Stomach (tissue), 9 donors: ENCODE measurements around the gene PKHD1. TPM values are rescaled to one million over a fixed set of nuclear protein-coding genes. Genes with fewer than 3 reads are reported as not detected.

Source experiments
- DNase-seq, 2 donors: peaks; one replicate each; pipeline versions ENCODE4 v3.0.0 to v3.0.0-alpha.2; 2013 to 2019
- H3K27ac ChIP-seq, 5 donors: fragments of 200-600 bp in 4 of 5; sonication (generic) in 4 of 5; one replicate each; pipeline ENCODE4 v1.5.1; 2013 to 2019; ENCODE audit warnings: mild to moderate bottlenecking in 1 of 5, moderate library complexity in 1 of 5
- H3K27me3 ChIP-seq, 3 donors: fragments of 200-600 bp; sonication (generic); one replicate each; pipeline ENCODE4 v1.5.1; 2017 to 2019; ENCODE audit warnings: mixed run types in 1 of 3
- H3K36me3 ChIP-seq, 4 donors: fragments of 200-600 bp; sonication (generic); 1 replicate in 3 of 4; 2 replicates in 1 of 4; pipeline ENCODE4 v1.5.1; 2016 to 2019
- H3K4me1 ChIP-seq, 4 donors: fragments of 200-600 bp; sonication (generic); one replicate each; pipeline ENCODE4 v1.5.1; 2016 to 2019
- H3K4me3 ChIP-seq, 4 donors: fragments of 200-600 bp; sonication (generic) in 3 of 4; one replicate each; pipeline ENCODE4 v1.5.1; 2016 to 2019; ENCODE audit warnings: mild to moderate bottlenecking in 1 of 4
- H3K9me3 ChIP-seq, 4 donors: fragments of 200-600 bp; sonication (generic); one replicate each; pipeline ENCODE4 v1.5.1; 2016 to 2019
- CTCF ChIP-seq, 7 experiments: fragments of 450-650 bp in 4 of 7; fragments of 200-600 bp in 3 of 7; sonication (generic) in 3 of 7; IDR thresholded peaks; one replicate each; pipeline ENCODE4 v1.5.1; 2016 to 2019; ENCODE audit warnings: antibody characterized with exemption in 7 of 7, control low read depth in 2 of 7, mild to moderate bottlenecking in 1 of 7
- EP300 ChIP-seq: sonication (generic); formaldehyde crosslinking; IDR thresholded peaks from one replicate; pipeline ENCODE4 v1.6.1; 2017; ENCODE audit warnings: antibody characterized with exemption
- POLR2A ChIP-seq, 4 donors: fragments of 450-650 bp; IDR thresholded peaks; one replicate each; pipeline ENCODE4 v1.6.1; 2016; ENCODE audit warnings: antibody characterized with exemption in 4 of 4, control low read depth in 2 of 4, mild to moderate bottlenecking in 1 of 4, moderate library complexity in 1 of 4
- POLR2AphosphoS5 ChIP-seq, 3 donors: sonication (generic); formaldehyde crosslinking; IDR thresholded peaks; one replicate each; pipeline ENCODE4 v1.6.1; 2016; ENCODE audit warnings: antibody characterized with exemption in 3 of 3
- WGBS, 5 donors: extraction: QIAGEN DNeasy Blood & Tissue Kit in 3 of 5; methylation state at CpG; one replicate each; pipeline versions ENCODE4 v1.1.5 to v1.1.7; 2013 to 2018; 5-methylcytosine and 5-hydroxymethylcytosine counted together
- intact Hi-C: fragments of 100-400 bp; cut with DNase I; formaldehyde crosslinking; loops from one replicate; pipeline ENCODE4 v1.15.1; 2023; ENCODE audit warnings: low total_unique reads
- polyA plus RNA-seq, 3 donors: library from polyadenylated mRNA; stranded (reverse); fragments of 200-250 nt; gene quantifications; one replicate each; pipeline ENCODE4 v1.2.3, GENCODE V29; 2013
- total RNA-seq, 5 donors: library from RNA; depleted of rRNA; stranded (reverse); fragments of >200 nt; gene quantifications; one replicate each; pipeline versions ENCODE4 v1.1.0 to v1.2.3, GENCODE V29; 2014 to 2016
- donor health status: healthy with polysubstance abuse.
- donor health status: Bipolar disorder and iron deficiency.
- donor health status: healthy.

Gene PKHD1
- total and polyA plus RNA-seq, 8 donors, result 0.19 to 19.2 (median 4.6) TPM; not detected in 2

GRCh38 chr6:51655517-51655916 is 431.9 kb downstream of the PKHD1 start:
- Histone ChIP-seq H3K4me3 (no peak overlapping the region), H3K4me1 (no peaks in the 10 kb centered on the region), H3K27ac (no peak overlapping the region), H3K27me3 (no peaks in the 10 kb centered on the region), H3K36me3 (no peaks in the 10 kb centered on the region), H3K9me3 (no peaks in the 10 kb centered on the region)
- DNase-seq, result no peak
- intact Hi-C loops, result no loop called here
- TF ChIP-seq POLR2A (IDR thresholded peaks at IDR 0.05) (no peak), EP300 (no peak)

GRCh38 chr6:51654647-51655046 is 432.8 kb downstream of the PKHD1 start:
- WGBS, 5 donors, result 67 to 78% (median 73%) methylated on average over 5 of the region's 5 CpGs
- no peak for DNase-seq
- intact Hi-C loops, result no loop called here
- TF ChIP-seq POLR2A (IDR thresholded peaks at IDR 0.05) (no peak), EP300 (no peak), CTCF (IDR thresholded peaks at IDR 0.05) (no peak)
- Histone ChIP-seq H3K4me1 (no peaks in the 10 kb centered on the region), H3K27ac (no peak overlapping the region), H3K4me3 (no peak overlapping the region), H3K9me3 (no peaks in the 10 kb centered on the region), H3K27me3 (no peaks in the 10 kb centered on the region), H3K36me3 (no peaks in the 10 kb centered on the region)

DNA sequence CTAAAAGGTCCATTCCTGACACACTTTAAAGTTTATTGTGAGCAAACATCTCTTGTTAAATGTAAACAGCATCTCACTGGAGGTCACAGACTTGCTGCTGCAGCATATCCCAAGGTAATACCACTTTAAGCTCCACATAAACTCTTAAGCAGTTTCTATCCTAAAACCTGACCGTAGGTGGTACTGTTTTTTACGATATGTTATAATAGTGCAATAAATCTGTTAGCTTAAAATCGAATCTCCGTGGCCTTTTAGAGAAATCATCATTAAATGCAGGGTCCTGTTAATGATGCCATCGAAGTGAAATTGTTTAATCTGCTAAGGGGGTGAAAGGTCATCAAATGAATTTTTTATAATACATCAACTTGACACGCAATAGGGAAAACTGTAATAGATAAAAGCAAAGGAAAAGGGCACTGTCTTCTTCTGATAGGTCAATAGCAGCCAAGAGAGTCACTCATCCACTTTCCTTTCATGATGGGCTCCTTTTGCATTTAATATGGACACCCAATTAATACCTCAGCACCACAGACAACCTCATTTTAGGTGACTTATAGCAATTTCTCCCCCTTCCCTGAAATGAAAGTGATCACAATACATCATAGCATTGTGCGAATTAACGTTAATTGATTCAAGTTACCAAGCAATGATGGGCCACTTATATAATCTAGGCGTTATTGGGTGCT is 436.1 kb downstream of the PKHD1 start:
- no peak for DNase-seq
- intact Hi-C loops, result no loop called here

GRCh38 chr6:51648774-51649173 is 438.6 kb downstream of the PKHD1 start:
- H3K4me1 ChIP-seq, result no peaks in the 10 kb centered on the region
- TF ChIP-seq EP300 (no peak), CTCF (IDR thresholded peaks at IDR 0.05) (no peak)
- no peaks in the 10 kb centered on the region for H3K9me3 ChIP-seq
- no peaks in the 10 kb centered on the region for H3K36me3 ChIP-seq
- H3K27ac ChIP-seq, result no peak overlapping the region
- no peak for DNase-seq
- intact Hi-C loops, result no loop called here
- H3K27me3 ChIP-seq, result no peaks in the 10 kb centered on the region
- H3K4me3 ChIP-seq, result no peak overlapping the region

More for the DNA sequence above, 436.1 kb downstream of the PKHD1 start:
- Histone ChIP-seq H3K9me3 (no peaks in the 10 kb centered on the region), H3K27ac (no peak overlapping the region), H3K4me3 (no peak overlapping the region), H3K4me1 (no peaks in the 10 kb centered on the region), H3K27me3 (no peaks in the 10 kb centered on the region), H3K36me3 (no peaks in the 10 kb centered on the region)
- WGBS, 5 donors, result 58 to 75% (median 71%) methylated on average over 9 of the region's 9 CpGs
- TF ChIP-seq EP300 (no peak), CTCF (IDR thresholded peaks at IDR 0.05) (no peak), POLR2AphosphoS5 (IDR thresholded peaks at IDR 0.05) (no peak), POLR2A (IDR thresholded peaks at IDR 0.05) (no peak)

DNA sequence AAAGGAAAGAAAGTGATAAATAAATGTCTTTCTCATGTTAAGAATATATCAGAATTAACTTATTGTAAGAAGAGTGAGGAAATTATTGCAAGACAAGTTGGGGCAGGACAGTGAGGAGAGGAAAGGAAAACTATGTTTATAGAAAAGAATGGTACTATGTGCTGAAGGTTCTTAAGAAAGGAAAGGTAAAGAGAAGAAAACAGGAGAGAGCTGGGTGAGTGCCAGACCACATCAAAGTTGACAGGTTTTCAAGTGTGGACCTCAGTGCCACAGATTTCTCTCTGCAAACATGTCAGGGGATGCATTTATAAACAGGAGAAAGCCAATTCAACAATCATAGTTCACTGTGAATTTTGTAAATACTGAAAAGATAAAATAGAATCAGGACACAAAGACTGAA is 439.2 kb downstream of the PKHD1 start:
- Histone ChIP-seq H3K4me3 (no peak overlapping the region), H3K4me1 (no peaks in the 10 kb centered on the region), H3K36me3 (no peaks in the 10 kb centered on the region), H3K9me3 (no peaks in the 10 kb centered on the region), H3K27me3 (no peaks in the 10 kb centered on the region), H3K27ac (no peak overlapping the region)
- intact Hi-C loops, result no loop called here
- peak in 1 of 2 donors; percentile 6 for DNase-seq
- no peak for TF ChIP-seq EP300
- no peak for TF ChIP-seq POLR2A (IDR thresholded peaks at IDR 0.05)
